Cardiac muscle cell (in vitro differentiated cells and primary cell): ENCODE measurements around the gene CORO7. TPM values are rescaled to one million over a fixed set of nuclear protein-coding genes. Genes with fewer than 3 reads are reported as not detected.

Source experiments
- DNase-seq, 2 donors: peaks; one replicate each; pipeline versions ENCODE4 v3.0.0 to v3.0.0-alpha.2; 2010 to 2017; ENCODE audit warnings: low read depth in 1 of 2, low spot score in 1 of 2
- H3K27ac ChIP-seq: fragments of 200-600 bp; sonication (generic); 2 replicates; pipeline ENCODE4 v1.5.1; 2016
- H3K27me3 ChIP-seq: fragments of 200-600 bp; sonication (generic); 2 replicates; pipeline ENCODE4 v1.6.0; 2016; ENCODE audit warnings: control low read depth
- H3K36me3 ChIP-seq: fragments of 200-600 bp; sonication (generic); 2 replicates; pipeline ENCODE4 v1.5.1; 2016; ENCODE audit warnings: control low read depth
- H3K4me1 ChIP-seq: fragments of 200-600 bp; sonication (generic); 2 replicates; pipeline ENCODE4 v1.8.1; 2017; ENCODE audit warnings: low read depth, mild to moderate bottlenecking, mixed run types
- H3K4me3 ChIP-seq: fragments of 200-600 bp; sonication (generic); 2 replicates; pipeline ENCODE4 v1.5.1; 2016; ENCODE audit warnings: mild to moderate bottlenecking
- H3K9me3 ChIP-seq: fragments of 200-600 bp; sonication (generic); 2 replicates; pipeline ENCODE4 v1.5.1; 2017; ENCODE audit warnings: low read depth, mild to moderate bottlenecking, control low read depth
- polyA plus RNA-seq: library from polyadenylated mRNA; unstranded; fragments of >200 nt; fragmentation: Nextera tagmentation; extraction: Ambion mirVana; gene quantifications from 2 replicates; pipeline ENCODE4 v1.2.1, GENCODE V29; 2016
- total RNA-seq: library from RNA; depleted of rRNA; stranded (reverse); fragments of >200 nt; gene quantifications from 2 replicates; pipeline ENCODE4 v1.2.3, GENCODE V29; 2016
- TF ChIP-seq, protein P1 (sequence below): IDR thresholded peaks from 2 replicates; pipeline ENCODE4 v1.5.1; 2012; ENCODE audit warnings: low read depth, mild to moderate bottlenecking, low read length

The CORO7 gene
- total and polyA plus RNA-seq, 2 experiments from 2014 or later: 62.1 to 66.5 TPM

DNA sequence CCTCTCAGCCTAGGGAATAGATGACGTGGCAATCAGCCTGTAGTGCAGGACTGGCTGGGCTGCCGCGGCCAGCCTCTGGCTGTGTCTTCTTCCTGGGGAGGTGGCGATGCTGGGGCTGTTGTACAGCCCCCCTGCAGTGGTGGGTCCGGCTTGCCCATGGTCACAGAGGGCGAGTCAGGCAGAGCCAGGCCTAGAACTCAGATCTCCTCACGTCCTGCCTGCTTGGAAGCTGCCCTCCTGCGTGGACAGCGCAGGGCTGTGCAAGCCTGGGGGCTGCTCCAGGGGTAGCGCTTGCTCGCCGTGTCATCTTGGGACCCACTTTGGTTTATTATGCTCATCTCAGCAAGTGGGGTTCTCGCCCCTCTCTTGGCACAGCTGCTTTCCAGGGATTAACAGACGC, 38.7 kb upstream of the CORO7 start:
- no peak for DNase-seq
- Histone ChIP-seq H3K27me3 (no peaks in the 10 kb centered on the region), H3K9me3 (no peaks in the 10 kb centered on the region), H3K36me3 (peaks cover 38% of the 10 kb centered on the region), H3K4me1 (no peaks in the 10 kb centered on the region), H3K4me3 (no peak overlapping the region), H3K27ac (no peak overlapping the region)
- TF ChIP-seq, protein P1, sequence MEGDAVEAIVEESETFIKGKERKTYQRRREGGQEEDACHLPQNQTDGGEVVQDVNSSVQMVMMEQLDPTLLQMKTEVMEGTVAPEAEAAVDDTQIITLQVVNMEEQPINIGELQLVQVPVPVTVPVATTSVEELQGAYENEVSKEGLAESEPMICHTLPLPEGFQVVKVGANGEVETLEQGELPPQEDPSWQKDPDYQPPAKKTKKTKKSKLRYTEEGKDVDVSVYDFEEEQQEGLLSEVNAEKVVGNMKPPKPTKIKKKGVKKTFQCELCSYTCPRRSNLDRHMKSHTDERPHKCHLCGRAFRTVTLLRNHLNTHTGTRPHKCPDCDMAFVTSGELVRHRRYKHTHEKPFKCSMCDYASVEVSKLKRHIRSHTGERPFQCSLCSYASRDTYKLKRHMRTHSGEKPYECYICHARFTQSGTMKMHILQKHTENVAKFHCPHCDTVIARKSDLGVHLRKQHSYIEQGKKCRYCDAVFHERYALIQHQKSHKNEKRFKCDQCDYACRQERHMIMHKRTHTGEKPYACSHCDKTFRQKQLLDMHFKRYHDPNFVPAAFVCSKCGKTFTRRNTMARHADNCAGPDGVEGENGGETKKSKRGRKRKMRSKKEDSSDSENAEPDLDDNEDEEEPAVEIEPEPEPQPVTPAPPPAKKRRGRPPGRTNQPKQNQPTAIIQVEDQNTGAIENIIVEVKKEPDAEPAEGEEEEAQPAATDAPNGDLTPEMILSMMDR: no peak

DNA sequence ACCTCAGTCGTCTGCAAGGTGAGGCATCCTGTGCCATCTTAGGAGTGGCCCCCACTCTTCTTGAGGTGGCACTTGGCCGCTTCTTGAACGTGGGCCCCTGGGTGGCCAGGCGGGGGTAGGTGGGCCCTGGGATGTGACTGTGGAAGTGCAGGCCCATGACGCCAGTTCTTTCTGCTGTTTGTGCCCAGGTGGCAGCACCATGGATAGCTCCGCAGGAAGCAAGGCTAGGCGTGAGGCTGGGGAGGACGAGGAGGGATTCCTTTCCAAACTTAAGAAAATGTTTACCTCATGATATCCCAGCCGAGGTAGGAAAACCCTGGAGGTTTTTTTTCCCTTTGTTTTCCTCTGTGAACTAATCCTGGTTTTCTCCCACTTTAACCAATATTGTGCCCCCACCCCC, 38.2 kb upstream of the CORO7 start:
- H3K4me1 ChIP-seq: no peaks in the 10 kb centered on the region
- TF ChIP-seq, protein P1: no peak

DNA sequence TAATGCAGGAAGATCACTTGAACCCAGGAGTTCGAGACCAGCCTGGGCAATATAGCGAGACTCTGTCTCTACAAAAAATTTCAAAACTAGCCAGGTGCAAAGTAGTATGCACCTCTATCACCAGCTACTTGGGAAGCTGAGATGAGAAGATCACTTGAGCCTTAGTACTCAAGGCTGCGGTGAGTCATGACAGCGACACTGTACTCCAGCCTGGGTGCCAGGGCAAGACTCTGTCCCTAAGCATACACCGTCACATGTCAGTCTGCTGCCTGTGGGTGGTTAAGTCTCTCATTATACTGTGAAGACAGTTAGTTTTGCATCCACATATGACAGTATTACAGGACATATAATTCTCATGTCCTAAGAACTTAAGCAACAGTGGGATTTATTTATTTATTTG, 36.3 kb upstream of the CORO7 start:
- H3K36me3 ChIP-seq: peaks cover 44% of the 10 kb centered on the region
- no peaks in the 10 kb centered on the region for H3K27me3 ChIP-seq
- H3K9me3 ChIP-seq: no peaks in the 10 kb centered on the region
- no peak overlapping the region for H3K27ac ChIP-seq
- DNase-seq: no peak
- H3K4me1 ChIP-seq: no peaks in the 10 kb centered on the region
- no peak overlapping the region for H3K4me3 ChIP-seq
- TF ChIP-seq, protein P1: no peak

More for the DNA sequence above, 38.2 kb upstream of the CORO7 start:
- H3K4me3 ChIP-seq: no peak overlapping the region
- H3K9me3 ChIP-seq: no peaks in the 10 kb centered on the region
- peak; percentile 13 to 55 for DNase-seq
- H3K27ac ChIP-seq: no peak overlapping the region
- H3K27me3 ChIP-seq: no peaks in the 10 kb centered on the region
- H3K36me3 ChIP-seq: peaks cover 39% of the 10 kb centered on the region

DNA sequence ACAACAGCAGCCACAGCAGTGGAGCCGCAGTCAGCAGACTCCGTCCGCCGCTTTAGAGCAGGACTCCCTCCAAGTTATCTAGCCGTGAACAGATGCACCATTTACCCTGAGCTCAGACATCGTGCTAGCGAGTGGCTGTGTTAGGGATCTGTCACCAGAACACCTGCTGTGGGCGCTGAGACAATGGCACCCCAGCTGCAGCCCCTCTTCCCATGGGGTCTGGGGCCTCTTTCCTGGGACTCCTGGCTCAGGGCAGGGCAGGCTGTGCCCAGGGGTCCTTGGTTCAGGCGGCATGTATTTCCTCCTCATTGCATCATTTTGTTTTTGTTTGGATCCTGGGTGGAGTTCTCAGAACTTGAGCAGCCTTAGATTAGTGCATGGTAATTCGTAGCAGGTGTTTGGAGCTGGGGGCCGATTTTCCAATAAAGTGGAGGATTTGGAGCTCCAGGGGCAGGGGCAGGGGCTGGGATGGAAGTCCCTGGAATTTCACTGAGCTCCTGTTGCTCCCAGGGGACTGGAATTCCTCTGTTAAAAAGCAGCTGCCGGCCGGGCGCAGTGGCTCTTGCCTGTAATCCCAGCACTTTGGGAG, 34.6 kb upstream of the CORO7 start:
- no peak for DNase-seq
- no peaks in the 10 kb centered on the region for H3K9me3 ChIP-seq
- H3K36me3 ChIP-seq: peaks cover 44% of the 10 kb centered on the region
- H3K4me1 ChIP-seq: no peaks in the 10 kb centered on the region
- no peak overlapping the region for H3K27ac ChIP-seq
- H3K4me3 ChIP-seq: no peak overlapping the region
- TF ChIP-seq, protein P1: no peak
- no peaks in the 10 kb centered on the region for H3K27me3 ChIP-seq

DNA sequence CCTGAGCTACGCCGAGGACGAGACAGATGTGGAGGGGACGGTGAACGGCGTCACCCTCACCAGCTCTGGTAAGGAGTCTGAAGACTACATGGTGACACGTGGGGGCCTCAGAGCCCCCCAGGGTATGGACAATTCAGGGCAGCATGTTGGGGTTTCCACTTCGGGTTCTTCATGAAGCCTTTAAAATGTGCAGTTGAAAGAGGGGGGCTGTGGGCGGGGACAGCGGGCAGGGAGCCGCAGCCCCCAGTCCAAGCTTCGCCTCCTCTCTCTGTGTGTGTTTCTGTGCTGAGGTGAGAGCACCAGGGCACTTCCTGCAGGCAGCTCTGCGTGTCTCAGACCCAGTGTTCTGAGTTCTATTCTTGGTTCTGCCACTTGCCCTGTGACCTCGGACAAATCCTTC, 34.0 kb upstream of the CORO7 start:
- TF ChIP-seq, protein P1: no peak
- H3K4me3 ChIP-seq: no peak overlapping the region
- no peaks in the 10 kb centered on the region for H3K4me1 ChIP-seq
- no peaks in the 10 kb centered on the region for H3K27me3 ChIP-seq
- H3K36me3 ChIP-seq: peaks cover 49% of the 10 kb centered on the region
- no peak overlapping the region for H3K27ac ChIP-seq
- no peak for DNase-seq
- H3K9me3 ChIP-seq: no peaks in the 10 kb centered on the region
